PC-3 (cell line): ENCODE data around the gene MTMR2. TPM values are rescaled to one million over a fixed set of nuclear protein-coding genes. Genes with fewer than 3 reads are reported as not detected.
A peak's percentile ranks its signal among the peaks of the same experiment; 100 is the strongest.

Source experiments
- ATAC-seq: fragments of 200-7000 bp; cut with Tn5 transposase; 2 replicates; pipeline ENCODE4 v1.9.1; 2020; ENCODE audit warnings: mild to moderate bottlenecking, moderate library complexity
- BruUV-seq: library from RNA; stranded (reverse); fragments of 400-500 nt; replicated peaks from 2 replicates; lab custom pipeline; 2021; lab: Mats Ljungman, UMichigan
- CTCF ChIA-PET: fragments of 300-600 bp; sonication (Branson Sonifier 250); formaldehyde crosslinking; loops from one replicate; lab custom pipeline; 2022; ENCODE audit warnings: antibody characterized with exemption; lab: Charles Lee
- POLR2A ChIA-PET: fragments of 300-600 bp; sonication (Branson Sonifier 250); formaldehyde crosslinking; loops from one replicate; lab custom pipeline; 2022; ENCODE audit warnings: antibody characterized with exemption; ENCODE audit not compliant: unreplicated experiment; lab: Charles Lee
- DNase-seq: peaks from one replicate; pipeline ENCODE4 v3.0.0-alpha.2; 2015
- H2AFZ ChIP-seq: fragments of 300-600 bp; sonication (generic); 2 replicates; pipeline ENCODE4 v1.6.0; 2016; ENCODE audit warnings: antibody characterized with exemption, low read length
- H3F3A ChIP-seq: fragments of 300-600 bp; sonication (generic); one replicate; pipeline ENCODE4 v1.6.0; 2017; ENCODE audit warnings: antibody characterized with exemption, low read length, control low read depth, mild to moderate bottlenecking; ENCODE audit not compliant: unreplicated experiment
- H3K27ac ChIP-seq: fragments of 300-600 bp; sonication (generic); 2 replicates; pipeline ENCODE4 v1.5.1; 2016; ENCODE audit warnings: mild to moderate bottlenecking, low read length
- H3K27me3 ChIP-seq: fragments of 300-600 bp; sonication (generic); 2 replicates; pipeline ENCODE4 v1.6.1; 2016; ENCODE audit warnings: low read length, mixed read lengths
- H3K36me3 ChIP-seq: fragments of 300-600 bp; sonication (generic); 2 replicates; pipeline ENCODE4 v1.6.1; 2016; ENCODE audit warnings: low read depth, mixed run types, low read length, mixed read lengths
- H3K4me1 ChIP-seq: fragments of 300-600 bp; sonication (generic); 2 replicates; pipeline ENCODE4 v1.5.1; 2016; ENCODE audit warnings: low read length; ENCODE audit not compliant: insufficient read depth
- H3K4me2 ChIP-seq: fragments of 300-600 bp; sonication (generic); 2 replicates; pipeline ENCODE4 v1.6.0; 2016; ENCODE audit warnings: low read length
- H3K4me3 ChIP-seq: fragments of 300-600 bp; sonication (generic); 2 replicates; pipeline ENCODE4 v1.5.1; 2016; ENCODE audit warnings: mild to moderate bottlenecking, low read length, mixed read lengths
- H3K79me2 ChIP-seq: fragments of 300-600 bp; sonication (generic); 2 replicates; pipeline ENCODE4 v1.6.1; 2017; ENCODE audit warnings: low read length, mixed read lengths
- H3K9ac ChIP-seq: fragments of 300-600 bp; sonication (generic); 2 replicates; pipeline ENCODE4 v1.6.0; 2016; ENCODE audit warnings: mild to moderate bottlenecking, low read length
- H3K9me2 ChIP-seq: fragments of 300-600 bp; sonication (generic); replicated peaks from 2 replicates; pipeline ENCODE4 v1.6.1; 2016; ENCODE audit warnings: mixed run types, low read length, mixed read lengths
- H3K9me3 ChIP-seq: fragments of 300-600 bp; sonication (generic); 2 replicates; pipeline ENCODE4 v1.6.1; 2016; ENCODE audit warnings: low read length, mixed read lengths
- H4K20me1 ChIP-seq: fragments of 300-600 bp; sonication (generic); 2 replicates; pipeline ENCODE4 v1.6.1; 2016; ENCODE audit warnings: low read length, mixed read lengths
- EZH2 ChIP-seq: fragments of 300-600 bp; sonication (generic); IDR thresholded peaks from one replicate; pipeline ENCODE4 v1.6.1; 2017; ENCODE audit warnings: antibody characterized with exemption, mild to moderate bottlenecking, low read length; ENCODE audit not compliant: unreplicated experiment
- EZH2phosphoT487 ChIP-seq: fragments of 300-600 bp; sonication (generic); IDR thresholded peaks from 2 replicates; pipeline ENCODE4 v1.6.1; 2018; ENCODE audit warnings: mild to moderate bottlenecking, antibody characterized with exemption, low read length, borderline replicate concordance
- intact Hi-C: fragments of 100-400 bp; cut with micrococcal nuclease; formaldehyde crosslinking; loops from 2 replicates; pipeline ENCODE4 v1.9.0; 2023
- total RNA-seq: library from RNA; depleted of rRNA; stranded (reverse); fragments of >200 nt; gene quantifications from 2 replicates; pipeline ENCODE4 v1.2.3, GENCODE V29; 2014
- TF ChIP-seq, protein P1 (sequence below): fragments of 300-600 bp; sonication (generic); conservative IDR thresholded peaks from 2 replicates; pipeline ENCODE4 v1.5.1; 2017; ENCODE audit warnings: antibody characterized with exemption, low read depth, mild to moderate bottlenecking, low read length

Gene MTMR2
- total RNA-seq, 1 experiment from 2014 or later: 31.7 TPM

- Histone ChIP-seq H3K27me3 (no peaks in the 10 kb centered on the region), H3K9me2 (no peaks in the 10 kb centered on the region), H3K36me3 (no peaks in the 10 kb centered on the region), H3K4me2 (no peak overlapping the region), H3K79me2 (peaks cover 99% of the 10 kb centered on the region), H3K4me3 (no peak overlapping the region), H3F3A (no peaks in the 10 kb centered on the region), H4K20me1 (0 out of 2 replicates have a peak, but pooled peaks cover 6% of the 10 kb centered on the region), H3K27ac (no peak overlapping the region), H3K9ac (no peak overlapping the region), H3K9me3 (no peaks in the 10 kb centered on the region), H2AFZ (no peak overlapping the region), H3K4me1 (peaks cover 37% of the 10 kb centered on the region)
- ATAC-seq (no peak), DNase-seq (no peak)
- intact Hi-C loops: no loop called here
- ChIA-PET CTCF (no interaction called here), POLR2A (no interaction called here)
- BruUV-seq: no TSS peak
- TF ChIP-seq EZH2phosphoT487 (no peak), EZH2 (no peak)
- TF ChIP-seq, protein P1, sequence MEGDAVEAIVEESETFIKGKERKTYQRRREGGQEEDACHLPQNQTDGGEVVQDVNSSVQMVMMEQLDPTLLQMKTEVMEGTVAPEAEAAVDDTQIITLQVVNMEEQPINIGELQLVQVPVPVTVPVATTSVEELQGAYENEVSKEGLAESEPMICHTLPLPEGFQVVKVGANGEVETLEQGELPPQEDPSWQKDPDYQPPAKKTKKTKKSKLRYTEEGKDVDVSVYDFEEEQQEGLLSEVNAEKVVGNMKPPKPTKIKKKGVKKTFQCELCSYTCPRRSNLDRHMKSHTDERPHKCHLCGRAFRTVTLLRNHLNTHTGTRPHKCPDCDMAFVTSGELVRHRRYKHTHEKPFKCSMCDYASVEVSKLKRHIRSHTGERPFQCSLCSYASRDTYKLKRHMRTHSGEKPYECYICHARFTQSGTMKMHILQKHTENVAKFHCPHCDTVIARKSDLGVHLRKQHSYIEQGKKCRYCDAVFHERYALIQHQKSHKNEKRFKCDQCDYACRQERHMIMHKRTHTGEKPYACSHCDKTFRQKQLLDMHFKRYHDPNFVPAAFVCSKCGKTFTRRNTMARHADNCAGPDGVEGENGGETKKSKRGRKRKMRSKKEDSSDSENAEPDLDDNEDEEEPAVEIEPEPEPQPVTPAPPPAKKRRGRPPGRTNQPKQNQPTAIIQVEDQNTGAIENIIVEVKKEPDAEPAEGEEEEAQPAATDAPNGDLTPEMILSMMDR: no peak
Observed at GRCh38 chr11:95918720-95919119, 5.2 kb downstream of the MTMR2 start.

DNA sequence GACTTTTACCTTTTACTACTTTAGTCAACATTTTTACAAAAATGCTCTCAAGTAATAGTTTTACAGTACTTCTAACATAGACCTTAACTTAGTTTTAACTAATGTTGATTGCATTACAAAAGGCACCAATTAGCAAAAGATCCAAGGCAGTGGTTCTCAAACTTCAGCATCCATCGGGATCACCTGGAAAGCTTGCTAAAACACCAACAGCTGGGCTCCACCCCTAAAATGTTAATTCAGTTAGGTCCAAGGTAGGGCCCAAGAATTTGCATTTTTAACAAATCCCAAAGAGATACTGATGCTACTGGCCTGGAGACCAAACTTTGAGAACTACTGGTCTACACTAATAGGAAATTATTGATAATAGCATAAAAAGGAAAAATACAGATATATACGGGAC lies 5.9 kb downstream of the MTMR2 start:
- H3K4me1 ChIP-seq: peaks cover 43% of the 10 kb centered on the region
- TF ChIP-seq EZH2phosphoT487 (no peak), EZH2 (no peak)
- TF ChIP-seq, protein P1: no peak
- H3K9me3 ChIP-seq: no peaks in the 10 kb centered on the region
- ATAC-seq (no peak), DNase-seq (no peak)
- no peak overlapping the region for H3K9ac ChIP-seq
- intact Hi-C loops: no loop called here
- H3K4me2 ChIP-seq: no peak overlapping the region
- H3K27me3 ChIP-seq: no peaks in the 10 kb centered on the region
- CTCF ChIA-PET: no interaction called here
- BruUV-seq: no TSS peak
- no peaks in the 10 kb centered on the region for H3K36me3 ChIP-seq
- H3F3A ChIP-seq: no peaks in the 10 kb centered on the region
- no peak overlapping the region for H2AFZ ChIP-seq
- peaks cover 99% of the 10 kb centered on the region for H3K79me2 ChIP-seq
- H3K9me2 ChIP-seq: no peaks in the 10 kb centered on the region
- 0 out of 2 replicates have a peak, but pooled peaks cover 6% of the 10 kb centered on the region for H4K20me1 ChIP-seq
- H3K4me3 ChIP-seq: no peak overlapping the region
- H3K27ac ChIP-seq: peak overlapping the region; percentile 10; the same call in 1 of the 2 replicates
- POLR2A ChIA-PET: interaction anchor here (0.6 kb wide), 1 partner anchor 26 kb away, joined by 3 read pairs; no protein-coding TSS in a partner anchor

DNA sequence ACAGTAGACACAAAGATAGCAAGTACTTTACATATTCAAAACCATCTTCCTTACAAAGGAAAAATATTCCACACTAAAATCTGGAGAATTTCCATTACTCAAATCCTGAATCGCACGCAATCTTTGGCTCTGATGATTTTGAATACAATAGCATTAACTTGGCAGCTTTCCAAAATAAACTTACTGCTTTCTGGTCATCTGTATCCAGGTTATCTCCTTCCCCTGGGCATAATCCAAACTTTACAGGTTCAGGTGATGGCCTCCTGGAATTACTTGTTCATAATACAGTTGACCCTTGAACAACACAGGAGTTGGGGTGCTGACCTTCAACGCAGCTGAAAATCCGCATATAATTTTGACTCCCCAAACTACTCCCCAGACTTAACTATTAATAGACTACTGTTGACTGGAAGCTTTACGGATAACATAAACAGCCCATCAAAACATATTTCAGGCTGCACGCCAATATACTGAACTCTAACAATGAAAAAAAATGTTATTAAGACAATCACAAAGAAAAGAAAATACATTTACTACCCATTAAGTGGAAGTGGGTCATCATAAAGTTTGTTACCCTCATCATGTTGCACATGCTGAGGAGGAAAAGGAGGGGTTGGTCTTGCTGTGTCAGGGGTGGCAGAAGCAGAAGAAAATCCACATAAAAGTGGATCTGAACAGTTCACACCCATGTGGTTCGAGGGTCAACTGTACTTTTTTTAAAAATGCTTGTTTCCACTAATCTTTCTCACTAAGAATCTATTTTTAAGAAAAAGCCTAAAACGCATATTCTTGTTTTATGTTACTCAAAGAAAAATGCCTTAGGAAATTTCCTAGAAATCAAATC lies 6.5 kb downstream of the MTMR2 start:
- Histone ChIP-seq H3K4me1 (peaks cover 45% of the 10 kb centered on the region), H4K20me1 (0 out of 2 replicates have a peak, but pooled peaks cover 6% of the 10 kb centered on the region), H3K79me2 (peaks cover 94% of the 10 kb centered on the region), H3K9me3 (no peaks in the 10 kb centered on the region), H3K4me3 (no peak overlapping the region), H3K27me3 (no peaks in the 10 kb centered on the region), H2AFZ (no peak overlapping the region), H3K9me2 (no peaks in the 10 kb centered on the region), H3K27ac (peak overlapping the region; percentile 15), H3F3A (no peaks in the 10 kb centered on the region), H3K9ac (no peak overlapping the region), H3K4me2 (peak overlapping the region; percentile 2; the same call in 1 of the 2 replicates), H3K36me3 (no peaks in the 10 kb centered on the region)
- intact Hi-C loops: no loop called here
- TF ChIP-seq, protein P1: no peak
- TF ChIP-seq EZH2phosphoT487 (no peak), EZH2 (no peak)
- CTCF ChIA-PET: no interaction called here
- DNase-seq (peak; percentile 88), ATAC-seq (peak; percentile 50)
- POLR2A ChIA-PET: interaction anchor here (0.6 kb wide), 1 partner anchor 25 kb away, joined by 3 read pairs; no protein-coding TSS in a partner anchor
- BruUV-seq: no TSS peak
